Measurements from ENCODE around the gene PARP16. TPM values are rescaled to one million over a fixed set of nuclear protein-coding genes. Genes with fewer than 3 reads are reported as not detected.
A peak's percentile ranks its signal among the peaks of the same experiment; 100 is the strongest.

PARP16 gene
- total RNA-seq (2022) (5.9 and 6.1 TPM in 2 replicates), Bru-seq, nascent RNA (percentile 43 among the genes with signal in this experiment), BruChase-seq, experiment 1, labeled RNA remaining after a 6-hour chase (percentile 49 among the genes with signal in this experiment), BruChase-seq, experiment 2, labeled RNA remaining after a 2-hour chase (percentile 48 among the genes with signal in this experiment)
- long read RNA-seq, transcript PARP16-206 (6 exons, 2,343 nt): major isoform, 12 of 26 reads
- long read RNA-seq, transcript PARP16-201 (6 exons, 2,731 nt): minor isoform, 8 of 26 reads
- long read RNA-seq, partial matches to known transcripts: 0 of 26 reads
- long read RNA-seq, other reads (novel, unspliced or antisense): 5 of 26 reads

GRCh38 chr15:65286704-65287519 lies at the start of gene PARP16:
TSS of gene PARP16 (minus strand) at chr15:65286883. CDS start at chr15:65286426, 457 bp downstream.
- Mint-ChIP-seq H3K36me3 (ENCODE audit: insufficient read depth, unreplicated experiment) (no peaks in the 10 kb centered on the region), H3K4me1 (ENCODE audit: insufficient read depth, unreplicated experiment) (peaks cover 4% of the 10 kb centered on the region), H3K9me3 (ENCODE audit: unreplicated experiment) (no peaks in the 10 kb centered on the region), H3K27me3 (ENCODE audit: insufficient read depth, unreplicated experiment) (no peaks in the 10 kb centered on the region), H3K4me3 (ENCODE audit: unreplicated experiment) (peak within 1 kb of the TSS; percentile 79), H3K27ac (ENCODE audit: low read depth, unreplicated experiment) (peak within 1 kb of the TSS; percentile 39)
- peak; percentile 81 for DNase-seq (ENCODE audit: unreplicated experiment)
- ChIA-PET CTCF (interaction anchor here (0.7 to 4.7 kb wide), 10 partner anchors 8 to 508 kb away, joined by 3 to 53 read pairs (median 4); partner anchors contain the start of gene CLPX), POLR2A (interaction anchor here (0.7 to 4.2 kb wide), 18 partner anchors 8 to 1414 kb away, joined by 3 to 83 read pairs (median 5); partner anchors contain the start of genes CLPX, HACD3, PDCD7 and RAB11A)
- TF ChIP-seq, protein P1, sequence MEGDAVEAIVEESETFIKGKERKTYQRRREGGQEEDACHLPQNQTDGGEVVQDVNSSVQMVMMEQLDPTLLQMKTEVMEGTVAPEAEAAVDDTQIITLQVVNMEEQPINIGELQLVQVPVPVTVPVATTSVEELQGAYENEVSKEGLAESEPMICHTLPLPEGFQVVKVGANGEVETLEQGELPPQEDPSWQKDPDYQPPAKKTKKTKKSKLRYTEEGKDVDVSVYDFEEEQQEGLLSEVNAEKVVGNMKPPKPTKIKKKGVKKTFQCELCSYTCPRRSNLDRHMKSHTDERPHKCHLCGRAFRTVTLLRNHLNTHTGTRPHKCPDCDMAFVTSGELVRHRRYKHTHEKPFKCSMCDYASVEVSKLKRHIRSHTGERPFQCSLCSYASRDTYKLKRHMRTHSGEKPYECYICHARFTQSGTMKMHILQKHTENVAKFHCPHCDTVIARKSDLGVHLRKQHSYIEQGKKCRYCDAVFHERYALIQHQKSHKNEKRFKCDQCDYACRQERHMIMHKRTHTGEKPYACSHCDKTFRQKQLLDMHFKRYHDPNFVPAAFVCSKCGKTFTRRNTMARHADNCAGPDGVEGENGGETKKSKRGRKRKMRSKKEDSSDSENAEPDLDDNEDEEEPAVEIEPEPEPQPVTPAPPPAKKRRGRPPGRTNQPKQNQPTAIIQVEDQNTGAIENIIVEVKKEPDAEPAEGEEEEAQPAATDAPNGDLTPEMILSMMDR (IDR thresholded peaks at IDR 0.05; ENCODE audit: unreplicated experiment): peak; percentile 22
- intact Hi-C loops (cut with micrococcal nuclease): no loop called here
- BruUV-seq (replicated peaks): no TSS peak

DNA sequence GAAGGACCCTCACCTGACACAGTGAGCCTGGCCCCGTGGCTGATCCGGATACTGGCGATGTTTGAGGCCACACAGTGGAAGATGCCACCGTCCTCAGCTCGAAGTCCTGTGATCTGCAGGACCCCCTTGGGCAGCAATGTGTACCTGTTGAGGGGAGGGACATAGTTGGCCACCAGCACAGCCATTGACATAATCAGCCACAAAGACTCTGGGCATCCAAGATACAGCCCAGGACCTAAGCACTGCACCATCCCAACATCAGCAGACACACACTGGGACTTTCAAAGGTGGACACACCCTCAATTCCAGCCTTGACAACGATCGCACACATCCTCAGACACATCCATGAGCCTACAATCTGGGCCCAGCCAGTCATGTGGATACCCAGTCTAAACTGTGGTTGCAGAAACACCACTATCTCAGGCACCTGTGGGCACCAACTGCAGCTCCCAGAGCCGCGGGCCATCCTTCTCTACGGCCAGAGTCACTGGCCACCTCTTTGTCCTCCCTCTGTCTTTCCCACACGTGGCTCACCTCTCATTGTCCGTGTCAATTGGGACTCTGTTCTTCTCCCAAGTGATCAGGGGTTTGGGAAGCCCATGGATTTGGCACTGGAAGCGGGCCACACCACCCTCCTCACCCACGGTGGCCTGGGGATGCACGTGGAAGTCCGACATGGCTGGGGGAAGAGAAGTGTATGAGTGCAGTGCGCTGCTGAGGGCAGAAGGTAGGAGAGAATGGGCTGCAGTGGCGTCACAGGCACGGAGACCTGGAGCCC lies 48.8 kb upstream of the PARP16 start:
- peaks cover 24% of the 10 kb centered on the region for H3K27me3 Mint-ChIP-seq (ENCODE audit: insufficient read depth, unreplicated experiment)
- no peaks in the 10 kb centered on the region for H3K9me3 Mint-ChIP-seq (ENCODE audit: unreplicated experiment)
- intact Hi-C loops (cut with micrococcal nuclease): no loop called here
- TF ChIP-seq, protein P1 (IDR thresholded peaks at IDR 0.05; ENCODE audit: unreplicated experiment): no peak
- no peak overlapping the region for H3K27ac Mint-ChIP-seq (ENCODE audit: low read depth, unreplicated experiment)
- no peak overlapping the region for H3K4me3 Mint-ChIP-seq (ENCODE audit: unreplicated experiment)
- no peaks in the 10 kb centered on the region for H3K4me1 Mint-ChIP-seq (ENCODE audit: insufficient read depth, unreplicated experiment)
- ChIA-PET CTCF (interaction anchor here (0.6 to 1.3 kb wide), 4 partner anchors 50 to 1117 kb away, joined by 3 to 6 read pairs (median 4); no protein-coding TSS in a partner anchor), POLR2A (no interaction called here)
- DNase-seq (ENCODE audit: unreplicated experiment): no peak
- no peaks in the 10 kb centered on the region for H3K36me3 Mint-ChIP-seq (ENCODE audit: insufficient read depth, unreplicated experiment)
- no TSS peak for BruUV-seq (replicated peaks)

DNA sequence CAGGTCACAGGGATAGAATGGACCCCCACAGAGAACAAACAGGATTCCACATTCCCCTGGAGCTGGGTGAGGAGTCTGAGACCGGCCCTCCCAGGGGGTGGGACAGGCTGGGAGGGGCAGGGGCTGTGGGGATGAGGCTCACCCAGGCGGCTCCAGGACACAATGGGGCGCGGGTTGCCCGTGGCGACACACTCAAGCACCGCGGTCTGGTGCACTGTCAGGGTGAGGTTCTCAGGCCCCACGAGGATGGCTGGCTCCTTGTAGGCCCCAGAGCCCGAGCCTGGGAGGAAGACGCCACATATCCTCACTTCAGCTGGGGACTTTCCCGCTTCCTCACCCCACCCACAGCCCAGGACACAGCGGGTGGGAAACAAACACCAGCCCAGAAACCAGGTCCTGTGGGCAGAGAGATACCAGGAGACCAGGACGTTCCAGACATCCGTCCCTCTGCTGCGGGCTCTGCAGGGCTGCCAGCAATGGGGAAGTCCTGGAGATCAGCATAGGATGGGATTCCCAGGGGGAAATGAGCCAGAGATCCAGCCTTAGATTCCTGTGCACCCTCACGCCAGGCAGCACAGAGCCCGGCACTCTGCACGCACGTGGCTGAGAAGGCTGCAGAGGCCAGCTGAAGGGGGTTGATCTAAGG lies 48.0 kb upstream of the PARP16 start:
- H3K4me3 Mint-ChIP-seq (ENCODE audit: unreplicated experiment): no peak overlapping the region
- POLR2A ChIA-PET: no interaction called here
- no peaks in the 10 kb centered on the region for H3K9me3 Mint-ChIP-seq (ENCODE audit: unreplicated experiment)
- no peaks in the 10 kb centered on the region for H3K36me3 Mint-ChIP-seq (ENCODE audit: insufficient read depth, unreplicated experiment)
- intact Hi-C loops (cut with micrococcal nuclease): no loop called here
- CTCF ChIA-PET: interaction anchor here (0.6 kb wide), 1 partner anchor 1118 kb away, joined by 4 read pairs; no protein-coding TSS in a partner anchor
- no peaks in the 10 kb centered on the region for H3K4me1 Mint-ChIP-seq (ENCODE audit: insufficient read depth, unreplicated experiment)
- H3K27ac Mint-ChIP-seq (ENCODE audit: low read depth, unreplicated experiment): no peak overlapping the region
- peaks cover 16% of the 10 kb centered on the region for H3K27me3 Mint-ChIP-seq (ENCODE audit: insufficient read depth, unreplicated experiment)
- BruUV-seq (replicated peaks): no TSS peak
- TF ChIP-seq, protein P1 (IDR thresholded peaks at IDR 0.05; ENCODE audit: unreplicated experiment): no peak
- DNase-seq (ENCODE audit: unreplicated experiment): no peak
